ENCODE data around the gene TMEM132D. TPM values are rescaled to one million over a fixed set of nuclear protein-coding genes. Genes with fewer than 3 reads are reported as not detected.

The TMEM132D gene
- polyA plus RNA-seq, 1 donor, result 1.2 TPM

- DNase-seq, result no peak
Observed at GRCh38 chr12:129034558-129035289, 869.1 kb downstream of the TMEM132D start.

- no peak for DNase-seq
Observed at GRCh38 chr12:129028844-129029243, 875.0 kb downstream of the TMEM132D start.

GRCh38 chr12:129025055-129025454 lies 878.8 kb downstream of the TMEM132D start:
- no peak for DNase-seq
